Frontal cortex (tissue), 4 donors: ENCODE results near the gene IMPA2. TPM values are rescaled to one million over a fixed set of nuclear protein-coding genes. Genes with fewer than 3 reads are reported as not detected.
A peak's percentile ranks its signal among the peaks of the same experiment; 100 is the strongest.

Experiments
- DNase-seq, 2 donors: peaks; one replicate each; pipeline ENCODE4 v3.0.0; 2012; ENCODE audit warnings: low spot score in 2 of 2
- FAIRE-seq: peaks from 2 replicates; lab custom pipeline; 2012; peaks lifted over from hg19 to GRCh38; lab: Jason Lieb, UNC
- total RNA-seq: library from RNA; depleted of rRNA; stranded (reverse); fragments of >200 nt; gene quantifications from one replicate; pipeline ENCODE4 v1.2.3, GENCODE V29; 2014
- donor health status: control.
- donor health status: control.
- donor health status: control.

Gene IMPA2
- total RNA-seq, 1 donor from 2014 or later = 2.9 TPM

GRCh38 chr18:12021596-12021995, 40.3 kb downstream of the IMPA2 start:
- no peak for FAIRE-seq
- no peak for DNase-seq

- no peak for FAIRE-seq
- DNase-seq = no peak
These were observed 42.1 kb downstream of the IMPA2 start for GRCh38 chr18:12023375-12023774.

GRCh38 chr18:12026562-12026961, 45.3 kb downstream of the IMPA2 start:
- FAIRE-seq = no peak
- DNase-seq = no peak

- FAIRE-seq (no peak), DNase-seq (peak in 1 of 2 donors; percentile 35)
These were observed 45.7 kb downstream of the IMPA2 start for GRCh38 chr18:12027046-12027445.

- DNase-seq (no peak), FAIRE-seq (no peak)
These were observed 46.2 kb downstream of the IMPA2 start for GRCh38 chr18:12027480-12027879.

GRCh38 chr18:12028040-12028628, 46.8 kb downstream of the IMPA2 start:
- FAIRE-seq (no peak), DNase-seq (no peak)

- DNase-seq (no peak), FAIRE-seq (no peak)
These were observed 47.4 kb downstream of the IMPA2 start for GRCh38 chr18:12028674-12029073.

GRCh38 chr18:12029786-12030584, 48.7 kb downstream of the IMPA2 start:
- FAIRE-seq (no peak), DNase-seq (no peak)

- DNase-seq = no peak
- no peak for FAIRE-seq
These were observed 49.4 kb downstream of the IMPA2 start for GRCh38 chr18:12030670-12031069.

GRCh38 chr18:12031181-12031580, 49.9 kb downstream of the IMPA2 start:
- no peak for DNase-seq
- no peak for FAIRE-seq

GRCh38 chr18:12031846-12032245, 50.5 kb downstream of the IMPA2 start:
- no peak for DNase-seq
- FAIRE-seq = no peak

- FAIRE-seq = no peak
- DNase-seq = no peak
These were observed 51.7 kb downstream of the IMPA2 start for GRCh38 chr18:12032786-12033642.

GRCh38 chr18:12033643-12034025, 52.3 kb downstream of the IMPA2 start:
- FAIRE-seq (no peak), DNase-seq (no peak)

GRCh38 chr18:12034241-12035100, 53.2 kb downstream of the IMPA2 start:
- FAIRE-seq (no peak), DNase-seq (no peak)

GRCh38 chr18:12035481-12035880, 54.2 kb downstream of the IMPA2 start:
- no peak for FAIRE-seq

GRCh38 chr18:12036201-12036751, 55.0 kb downstream of the IMPA2 start:
- no peak for FAIRE-seq
- no peak for DNase-seq

More at GRCh38 chr18:12035481-12035880, 54.2 kb downstream of the IMPA2 start:
- no peak for DNase-seq

- FAIRE-seq (no peak), DNase-seq (peak; percentile 28 to 43)
These were observed 56.9 kb downstream of the IMPA2 start for GRCh38 chr18:12038082-12038638.

GRCh38 chr18:12038639-12039539, 57.6 kb downstream of the IMPA2 start:
- FAIRE-seq (no peak), DNase-seq (peak; percentile 81 to 88)
